ENCODE results near the gene ICE2. TPM values are rescaled to one million over a fixed set of nuclear protein-coding genes. Genes with fewer than 3 reads are reported as not detected.

ICE2 gene
- total and polyA plus RNA-seq, 2 of the 8 experiments (the other 6 are each of a cell fraction or from before 2014, with no cell fraction given), result 40.0 to 87.3 TPM

DNA sequence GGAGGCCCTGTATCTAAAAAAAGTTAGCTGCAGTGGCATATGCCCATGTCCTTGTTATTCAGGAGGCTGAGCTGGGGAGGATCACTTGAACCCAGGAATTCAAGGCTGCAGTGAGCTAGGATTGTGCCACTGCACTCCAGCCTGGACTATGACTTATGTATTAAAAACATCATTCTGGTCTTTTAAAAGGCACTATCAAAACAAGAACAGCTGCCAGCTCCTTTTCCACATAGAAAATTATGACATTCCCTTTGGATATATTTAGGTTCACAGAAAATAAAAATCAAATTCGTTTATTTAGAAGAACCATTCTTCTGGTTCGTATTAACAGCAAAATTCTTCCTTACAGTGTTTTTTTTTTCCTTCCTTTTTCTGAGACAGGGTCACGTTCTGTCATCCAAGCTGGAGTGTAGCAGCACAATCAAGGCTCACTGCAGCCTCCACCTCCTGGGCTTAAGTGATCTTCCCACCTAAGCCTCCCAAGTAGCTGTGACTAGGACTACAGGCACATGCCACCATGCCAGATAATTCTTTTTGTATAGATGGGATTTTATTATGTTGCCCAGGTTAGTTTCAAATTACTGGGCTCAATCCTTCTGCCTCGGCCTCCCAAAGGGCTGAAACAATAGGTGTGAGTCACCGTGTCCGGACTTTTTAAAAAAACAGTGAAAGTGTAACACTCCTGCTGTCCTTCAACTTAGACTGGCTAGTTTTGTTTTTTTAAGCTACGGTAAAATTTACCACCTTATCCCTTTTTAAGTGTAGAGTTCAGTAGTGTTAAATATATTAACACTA, 13.9 kb downstream of the ICE2 start:
- Histone ChIP-seq H2AFZ (ENCODE audit: low read length) (no peak overlapping the region), H3K79me1 (ENCODE audit: low read depth, low read length) (no peaks in the 10 kb centered on the region), H3K36me3 (ENCODE audit: control insufficient read depth in 2 of 4, insufficient read depth in 4 of 4, low read length in 3 of 4) (peaks cover 0 to 43% (median 14%) of the 10 kb centered on the region in 4 experiments; a peak in 5 of 8 replicates), H2BK5ac (ENCODE audit: low read depth, low read length) (no peak overlapping the region), H3K4me3 (ENCODE audit: extremely low read depth in 1 of 4, insufficient read depth in 2 of 4, low read depth in 3 of 4, low read length in 4 of 4) (no peak overlapping the region), H3K23ac (ENCODE audit: insufficient read length) (no peak overlapping the region), H3K56ac (replicated peaks; ENCODE audit: insufficient read length, low read depth, low read length) (no peak overlapping the region), H3K4me2 (ENCODE audit: insufficient read depth in 1 of 2, low read depth in 2 of 2, low read length in 2 of 2) (no peak overlapping the region), H4K20me1 (replicated peaks in 1 of 2; ENCODE audit: control insufficient read depth in 1 of 2, insufficient read depth in 2 of 2, low read length in 2 of 2) (peaks cover 0 to 2% of the 10 kb centered on the region in 2 experiments), H2BK20ac (ENCODE audit: low read length) (no peak overlapping the region), H3K9me3 (ENCODE audit: insufficient read depth in 2 of 2, low read depth in 1 of 2, low read length in 1 of 2) (no peaks in the 10 kb centered on the region), H4K8ac (ENCODE audit: extremely low read depth, insufficient read depth, low read length) (no peak overlapping the region), H3K27me3 (replicated peaks in 1 of 4; ENCODE audit: control insufficient read depth in 3 of 4, extremely low read depth in 1 of 4, insufficient read depth in 3 of 4, low read length in 3 of 4) (no peaks in the 10 kb centered on the region), H3K4me1 (replicated peaks in 1 of 4; ENCODE audit: control insufficient read depth in 3 of 4, insufficient read depth in 4 of 4, low read length in 3 of 4) (no peaks in the 10 kb centered on the region), H2BK15ac (ENCODE audit: low read length) (no peak overlapping the region), H3K9ac (replicated peaks in 1 of 4; ENCODE audit: extremely low read depth in 1 of 4, low read depth in 3 of 4, low read length in 3 of 4) (no peak overlapping the region), H3K18ac (ENCODE audit: extremely low read depth, low read length) (no peak overlapping the region), H3K27ac (ENCODE audit: low read depth, low read length) (no peak overlapping the region), H3K14ac (ENCODE audit: insufficient read length) (no peak overlapping the region), H4K5ac (ENCODE audit: insufficient read length, low read depth, low read length) (no peak overlapping the region), H2AK5ac (ENCODE audit: low read depth, low read length) (no peak overlapping the region), H4K91ac (replicated peaks; ENCODE audit: insufficient read length, low read length) (no peak overlapping the region), H2BK120ac (replicated peaks; ENCODE audit: low read depth, low read length) (no peak overlapping the region), H3K23me2 (ENCODE audit: low read depth, low read length) (no peaks in the 10 kb centered on the region), H2BK12ac (ENCODE audit: low read depth, low read length) (no peak overlapping the region), H3K79me2 (ENCODE audit: control insufficient read depth in 1 of 2, insufficient read depth in 2 of 2, low read length in 2 of 2) (peaks cover 0 to 8% of the 10 kb centered on the region in 2 experiments; a peak in 1 of 4 replicates), H3K4ac (replicated peaks; ENCODE audit: insufficient read length, low read depth, low read length) (no peak overlapping the region)
- TF ChIP-seq JUN (IDR thresholded peaks at IDR 0.05; ENCODE audit: low read depth, low read length) (no peak), NRF1 (IDR thresholded peaks at IDR 0.05; ENCODE audit: low read depth, low read length) (no peak)
- no peak for FAIRE-seq
- CTCF ChIA-PET (ENCODE audit: partially characterized antibody), result interaction anchor here (0.6 to 1.4 kb wide), 4 partner anchors 13 to 407 kb away, joined by 3 to 6 read pairs (median 3); no protein-coding TSS in a partner anchor
- no peak for DNase-seq (ENCODE audit: low read depth in 1 of 2, low spot score in 2 of 2)
- 92% methylated on average over 7 of the region's 7 CpGs; no CpG with 5 or more reads in 1 of the 2 experiments for WGBS, 2 experiments (ENCODE audit: extremely low coverage in 1 of 2, insufficient coverage in 1 of 2, insufficient read length in 1 of 2, insufficient replicate concordance in 2 of 2, low coverage in 1 of 2, low lambda C conversion rate in 2 of 2, missing lambda C conversion rate in 1 of 2)
- POLR2A ChIA-PET (ENCODE audit: partially characterized antibody), result interaction anchor here (0.8 to 1.5 kb wide), 4 partner anchors 8 to 13 kb away, joined by 3 to 4 read pairs (median 3); no protein-coding TSS in a partner anchor

All from H1 (cell line).